H9 (cell line): ENCODE results near the gene CCS. TPM values are rescaled to one million over a fixed set of nuclear protein-coding genes. Genes with fewer than 3 reads are reported as not detected.

ENCODE experiments used
- DNase-seq: peaks from one replicate; pipeline ENCODE4 v3.0.0-alpha.2; 2017
- H2AFZ ChIP-seq: one replicate; pipeline ENCODE4 v1.6.1; 2013; ENCODE audit warnings: mild to moderate bottlenecking, low read length, control low read depth, moderate library complexity
- H2AK5ac ChIP-seq: 2 replicates; pipeline ENCODE4 v1.6.1; 2013; ENCODE audit warnings: low read length, control low read depth, mixed read lengths; ENCODE audit not compliant: insufficient read length
- H2BK120ac ChIP-seq: one replicate; pipeline ENCODE4 v1.6.1; 2013; ENCODE audit warnings: low read depth, mild to moderate bottlenecking, low read length, control low read depth, inconsistent platforms; ENCODE audit not compliant: poor library complexity, severe bottlenecking
- H2BK12ac ChIP-seq: 2 replicates; pipeline ENCODE4 v1.6.1; 2013; ENCODE audit warnings: low read length, control low read depth, mixed read lengths, low read depth; ENCODE audit not compliant: insufficient read length
- H2BK15ac ChIP-seq: 2 replicates; pipeline ENCODE4 v1.6.1; 2013; ENCODE audit warnings: low read depth, low read length, control low read depth
- H2BK20ac ChIP-seq: one replicate; pipeline ENCODE4 v1.6.1; 2013; ENCODE audit warnings: low read depth, mild to moderate bottlenecking, low read length, control low read depth, inconsistent platforms; ENCODE audit not compliant: poor library complexity, severe bottlenecking
- H2BK5ac ChIP-seq: 2 replicates; pipeline ENCODE4 v1.6.1; 2013; ENCODE audit warnings: low read length, control low read depth, mixed read lengths; ENCODE audit not compliant: insufficient read length
- H3K14ac ChIP-seq: 2 replicates; pipeline ENCODE4 v1.6.1; 2013; ENCODE audit warnings: low read length, control low read depth; ENCODE audit not compliant: insufficient read depth
- H3K18ac ChIP-seq: 2 replicates; pipeline ENCODE4 v1.6.1; 2013; ENCODE audit warnings: low read depth, mild to moderate bottlenecking, mixed read lengths, low read length, control low read depth; ENCODE audit not compliant: insufficient read length
- H3K23ac ChIP-seq: 2 replicates; pipeline ENCODE4 v1.6.1; 2013; ENCODE audit warnings: low read length, control low read depth, mixed read lengths, low read depth; ENCODE audit not compliant: insufficient read length
- H3K23me2 ChIP-seq: 2 replicates; pipeline ENCODE4 v1.6.1; 2013; ENCODE audit warnings: low read depth, mild to moderate bottlenecking, mixed read lengths, low read length, control low read depth; ENCODE audit not compliant: insufficient read length, poor library complexity, severe bottlenecking
- H3K27ac ChIP-seq: 2 replicates; pipeline ENCODE4 v1.5.1; 2013; ENCODE audit warnings: low read length, control low read depth, mixed read lengths, low read depth; ENCODE audit not compliant: insufficient read length
- H3K27me3 ChIP-seq: 2 replicates; pipeline ENCODE4 v1.6.1; 2013; ENCODE audit warnings: low read length, control low read depth, inconsistent platforms; ENCODE audit not compliant: insufficient read depth
- H3K4ac ChIP-seq: 2 replicates; pipeline ENCODE4 v1.6.1; 2013; ENCODE audit warnings: low read depth, mild to moderate bottlenecking, control low read depth, inconsistent platforms, low read length, moderate library complexity
- H3K4me1 ChIP-seq: 2 replicates; pipeline ENCODE4 v1.6.1; 2013; ENCODE audit warnings: low read length, control low read depth, inconsistent platforms; ENCODE audit not compliant: insufficient read depth
- H3K4me2 ChIP-seq: 2 replicates; pipeline ENCODE4 v1.6.1; 2013; ENCODE audit warnings: low read length, control low read depth, mixed read lengths; ENCODE audit not compliant: insufficient read length, insufficient read depth
- H3K56ac ChIP-seq: 2 replicates; pipeline ENCODE4 v1.6.1; 2013; ENCODE audit warnings: low read depth, mild to moderate bottlenecking, mixed read lengths, low read length, control low read depth; ENCODE audit not compliant: insufficient read length
- H3K79me1 ChIP-seq: 2 replicates; pipeline ENCODE4 v1.6.1; 2013; ENCODE audit warnings: low read depth, mild to moderate bottlenecking, moderate library complexity, low read length, control low read depth, inconsistent platforms; ENCODE audit not compliant: insufficient read depth, poor library complexity, severe bottlenecking
- H3K79me2 ChIP-seq: 2 replicates; pipeline ENCODE4 v1.6.1; 2013; ENCODE audit warnings: low read length, control low read depth, inconsistent platforms; ENCODE audit not compliant: insufficient read depth
- H3K9ac ChIP-seq: 2 replicates; pipeline ENCODE4 v1.6.1; 2013; ENCODE audit warnings: low read length, control low read depth, mixed read lengths; ENCODE audit not compliant: insufficient read length; ENCODE audit errors: extremely low read depth
- H3K9me3 ChIP-seq: one replicate; pipeline ENCODE4 v1.6.1; 2013; ENCODE audit warnings: low read depth, low read length, inconsistent platforms; ENCODE audit not compliant: control insufficient read depth
- H3T11ph ChIP-seq: one replicate; pipeline ENCODE4 v1.6.1; 2013; ENCODE audit warnings: mild to moderate bottlenecking, low read length, control low read depth, inconsistent platforms
- H4K20me1 ChIP-seq: one replicate; pipeline ENCODE4 v1.6.1; 2013; ENCODE audit not compliant: control insufficient read depth, insufficient read length, insufficient read depth
- H4K5ac ChIP-seq: 2 replicates; pipeline ENCODE4 v1.6.1; 2013; ENCODE audit warnings: low read depth, mild to moderate bottlenecking, mixed read lengths, low read length, control low read depth; ENCODE audit not compliant: insufficient read length
- H4K8ac ChIP-seq: replicated peaks from 2 replicates; pipeline ENCODE4 v1.6.1; 2013; ENCODE audit warnings: low read length, control low read depth, mixed read lengths, low read depth; ENCODE audit not compliant: insufficient read length
- H4K91ac ChIP-seq: 2 replicates; pipeline ENCODE4 v1.6.1; 2013; ENCODE audit warnings: low read depth, mild to moderate bottlenecking, moderate library complexity, mixed read lengths, low read length, control low read depth; ENCODE audit not compliant: insufficient read length
- H3K27ac Mint-ChIP-seq, 3 experiments: 2 replicates in 2 of 3; 3 replicates in 1 of 3; pipeline ENCODE4 v1.8.0; 2020 to 2021; ENCODE audit warnings: mixed read lengths in 3 of 3, mild to moderate bottlenecking in 1 of 3, moderate library complexity in 1 of 3
- H3K27me3 Mint-ChIP-seq: 2 replicates; pipeline ENCODE4 v1.8.0; 2021; ENCODE audit warnings: low read depth, mild to moderate bottlenecking, moderate library complexity, mixed read lengths
- H3K36me3 Mint-ChIP-seq, 3 experiments: 2 replicates in 2 of 3; 3 replicates in 1 of 3; pipeline ENCODE4 v1.8.0; 2020 to 2021; ENCODE audit warnings: low read depth in 3 of 3, mixed read lengths in 3 of 3; ENCODE audit not compliant: insufficient read depth in 1 of 3
- H3K4me1 Mint-ChIP-seq, 2 experiments: 2 replicates each; pipeline ENCODE4 v1.8.0; 2020; ENCODE audit warnings: mixed read lengths in 2 of 2
- H3K4me3 Mint-ChIP-seq, 2 experiments: 2 replicates in 1 of 2; 3 replicates in 1 of 2; pipeline ENCODE4 v1.8.0; 2020 to 2021; ENCODE audit warnings: mild to moderate bottlenecking in 2 of 2, mixed read lengths in 2 of 2, moderate library complexity in 1 of 2
- H3K9me3 Mint-ChIP-seq, 2 experiments: 2 replicates in 1 of 2; 3 replicates in 1 of 2; pipeline ENCODE4 v1.8.0; 2020; ENCODE audit warnings: mild to moderate bottlenecking in 2 of 2, mixed read lengths in 2 of 2, moderate library complexity in 1 of 2
- WGBS: extraction: QIAGEN DNeasy Blood & Tissue Kit; methylation state at CpG from one replicate; pipeline ENCODE4 v1.1.7; 2013; ENCODE audit warnings: missing lambda C conversion rate, low lambda C conversion rate, mixed read lengths; ENCODE audit not compliant: insufficient read length; ENCODE audit errors: extremely low coverage; 5-methylcytosine and 5-hydroxymethylcytosine counted together
- total RNA-seq: library from RNA; stranded (reverse); gene quantifications from 2 replicates; pipeline ENCODE4 v1.2.1, GENCODE V29; 2021
- TF ChIP-seq, protein P1 (sequence below): fragments of 200-600 bp; sonication (generic); conservative IDR thresholded peaks from 3 replicates; pipeline ENCODE4 v1.8.0; 2021; ENCODE audit warnings: antibody characterized with exemption, mild to moderate bottlenecking

Gene CCS
- total RNA-seq, 1 experiment from 2014 or later: 61.1 TPM

DNA sequence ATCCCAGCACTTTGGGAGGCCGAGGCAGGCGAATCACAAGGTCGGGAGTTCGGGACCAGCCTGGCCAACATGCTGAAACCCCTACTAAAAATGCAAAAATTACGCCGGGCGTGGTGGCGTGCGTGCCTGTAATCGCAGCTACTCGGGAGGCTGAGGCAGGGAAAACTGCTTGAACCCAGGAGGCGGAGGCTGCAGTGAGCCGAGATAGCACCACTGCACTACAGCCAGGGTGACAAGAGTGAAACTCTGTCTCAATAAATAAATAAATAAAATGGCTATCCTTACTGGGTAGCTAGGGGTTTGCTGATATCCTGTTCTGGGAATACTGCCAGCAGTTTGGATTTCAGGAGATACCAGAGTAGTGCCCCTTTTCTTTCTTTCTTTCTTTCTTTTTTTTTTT is 21.1 kb downstream of the CCS start:
- Mint-ChIP-seq H3K27me3 (no peaks in the 10 kb centered on the region), H3K27ac (no peak overlapping the region), H3K4me3 (no peak overlapping the region), H3K4me1 (peaks cover 13 to 21% of the 10 kb centered on the region in 2 experiments), H3K36me3 (peaks cover 16 to 31% (median 25%) of the 10 kb centered on the region in 3 experiments), H3K9me3 (peaks cover 0 to 3% of the 10 kb centered on the region in 2 experiments; a peak in 4 of 5 replicates)
- H3K9me3 ChIP-seq: no peaks in the 10 kb centered on the region
- H4K8ac ChIP-seq: no peak overlapping the region
- WGBS: no CpG with 5 or more reads among the region's 13 CpGs
- H4K5ac ChIP-seq: no peak overlapping the region
- no peak overlapping the region for H4K91ac ChIP-seq
- no peak for DNase-seq
- no peak overlapping the region for H2BK5ac ChIP-seq
- no peak overlapping the region for H3K23ac ChIP-seq
- no peak overlapping the region for H3K18ac ChIP-seq
- no peak overlapping the region for H3K4ac ChIP-seq
- H2BK120ac ChIP-seq: no peak overlapping the region
- H3K4me2 ChIP-seq: no peak overlapping the region
- no peaks in the 10 kb centered on the region for H3K27me3 ChIP-seq
- TF ChIP-seq, protein P1, sequence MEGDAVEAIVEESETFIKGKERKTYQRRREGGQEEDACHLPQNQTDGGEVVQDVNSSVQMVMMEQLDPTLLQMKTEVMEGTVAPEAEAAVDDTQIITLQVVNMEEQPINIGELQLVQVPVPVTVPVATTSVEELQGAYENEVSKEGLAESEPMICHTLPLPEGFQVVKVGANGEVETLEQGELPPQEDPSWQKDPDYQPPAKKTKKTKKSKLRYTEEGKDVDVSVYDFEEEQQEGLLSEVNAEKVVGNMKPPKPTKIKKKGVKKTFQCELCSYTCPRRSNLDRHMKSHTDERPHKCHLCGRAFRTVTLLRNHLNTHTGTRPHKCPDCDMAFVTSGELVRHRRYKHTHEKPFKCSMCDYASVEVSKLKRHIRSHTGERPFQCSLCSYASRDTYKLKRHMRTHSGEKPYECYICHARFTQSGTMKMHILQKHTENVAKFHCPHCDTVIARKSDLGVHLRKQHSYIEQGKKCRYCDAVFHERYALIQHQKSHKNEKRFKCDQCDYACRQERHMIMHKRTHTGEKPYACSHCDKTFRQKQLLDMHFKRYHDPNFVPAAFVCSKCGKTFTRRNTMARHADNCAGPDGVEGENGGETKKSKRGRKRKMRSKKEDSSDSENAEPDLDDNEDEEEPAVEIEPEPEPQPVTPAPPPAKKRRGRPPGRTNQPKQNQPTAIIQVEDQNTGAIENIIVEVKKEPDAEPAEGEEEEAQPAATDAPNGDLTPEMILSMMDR: no peak
- no peak overlapping the region for H2BK12ac ChIP-seq
- no peaks in the 10 kb centered on the region for H4K20me1 ChIP-seq
- no peak overlapping the region for H3K14ac ChIP-seq
- no peak overlapping the region for H2BK20ac ChIP-seq
- H3K56ac ChIP-seq: no peak overlapping the region
- H2AFZ ChIP-seq: no peak overlapping the region
- peaks cover 24% of the 10 kb centered on the region for H3K79me2 ChIP-seq
- H3T11ph ChIP-seq: no peak overlapping the region
- no peak overlapping the region for H2BK15ac ChIP-seq
- no peak overlapping the region for H3K27ac ChIP-seq
- no peak overlapping the region for H3K9ac ChIP-seq
- peaks cover 6% of the 10 kb centered on the region for H3K79me1 ChIP-seq
- peaks cover 14% of the 10 kb centered on the region for H3K23me2 ChIP-seq
- H3K4me1 ChIP-seq: no peaks in the 10 kb centered on the region
- H2AK5ac ChIP-seq: no peak overlapping the region
